Parathyroid adenoma (tissue), 2 donors: ENCODE data around the gene TMEM63C.

Source experiments
- H2AFZ ChIP-seq: fragments of 300-600 bp; sonication (generic); one replicate; pipeline ENCODE4 v1.7.0; 2017; ENCODE audit warnings: antibody characterized with exemption, mild to moderate bottlenecking
- H3K27ac ChIP-seq: fragments of 300-600 bp; sonication (generic); one replicate; pipeline ENCODE4 v1.7.0; 2017
- H3K27me3 ChIP-seq: fragments of 300-600 bp; sonication (generic); one replicate; pipeline ENCODE4 v1.7.0; 2017; ENCODE audit warnings: low read length; ENCODE audit not compliant: control insufficient read depth, insufficient read depth
- H3K36me3 ChIP-seq: fragments of 300-600 bp; sonication (generic); one replicate; pipeline ENCODE4 v1.7.0; 2017; ENCODE audit warnings: low read length; ENCODE audit not compliant: control insufficient read depth, insufficient read depth
- H3K4me1 ChIP-seq: fragments of 300-600 bp; sonication (generic); one replicate; pipeline ENCODE4 v1.7.0; 2017; ENCODE audit warnings: control low read depth
- H3K4me2 ChIP-seq: fragments of 300-600 bp; sonication (generic); one replicate; pipeline ENCODE4 v1.7.0; 2017; ENCODE audit warnings: low read length
- H3K4me3 ChIP-seq: fragments of 300-600 bp; sonication (generic); one replicate; pipeline ENCODE4 v1.7.0; 2017; ENCODE audit warnings: low read depth, low read length
- H3K79me2 ChIP-seq: fragments of 300-600 bp; sonication (generic); one replicate; pipeline ENCODE4 v1.7.0; 2017; ENCODE audit warnings: control low read depth
- H3K9ac ChIP-seq: fragments of 300-600 bp; sonication (generic); one replicate; pipeline ENCODE4 v1.7.0; 2017; ENCODE audit warnings: mild to moderate bottlenecking
- H3K9me3 ChIP-seq: fragments of 300-600 bp; sonication (generic); one replicate; pipeline ENCODE4 v1.7.0; 2017; ENCODE audit warnings: low read length; ENCODE audit not compliant: control insufficient read depth
- CTCF ChIP-seq: fragments of 300-600 bp; sonication (generic); IDR thresholded peaks from one replicate; pipeline ENCODE4 v1.7.0; 2017; ENCODE audit warnings: antibody characterized with exemption, mild to moderate bottlenecking
- donor health status: primary hyperparathyroidism.

TMEM63C gene

DNA sequence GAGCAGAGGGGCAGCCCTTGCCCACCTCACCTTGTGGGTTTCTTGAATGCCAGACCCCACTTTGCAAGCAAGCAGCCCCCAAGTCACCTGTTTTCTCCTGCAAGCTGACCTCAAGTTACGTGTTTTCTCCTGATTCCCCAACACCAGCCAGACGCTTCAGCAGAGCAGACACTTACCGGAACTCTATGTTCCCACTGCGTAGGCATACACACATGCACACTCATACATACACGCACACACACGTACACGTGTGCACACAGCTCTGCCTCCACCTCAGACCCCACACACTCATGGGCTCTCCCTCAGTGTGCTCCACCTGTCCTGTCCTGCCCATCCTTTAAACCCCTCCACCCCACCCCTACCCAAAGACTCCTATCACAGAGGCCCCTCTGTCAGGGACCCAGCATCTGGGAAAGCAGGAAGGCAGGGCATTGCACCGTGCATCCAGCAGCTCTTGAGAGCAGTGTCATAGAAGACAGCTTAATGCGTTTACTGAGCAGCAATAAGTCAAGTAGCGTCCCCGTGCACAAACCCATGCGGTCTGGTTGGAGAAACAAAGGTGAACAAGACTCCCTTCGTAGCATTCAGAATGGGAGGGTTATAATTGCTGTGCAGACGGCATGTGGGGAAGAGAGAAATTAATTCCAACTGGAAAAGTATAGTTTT lies 44.4 kb downstream of the TMEM63C start:
- no peak for TF ChIP-seq CTCF
- H3K27ac ChIP-seq, result no peak overlapping the region
- no peak overlapping the region for H3K4me3 ChIP-seq
- H3K4me2 ChIP-seq, result no peak overlapping the region
- H3K79me2 ChIP-seq, result no peaks in the 10 kb centered on the region
- H3K9ac ChIP-seq, result no peak overlapping the region
- H3K9me3 ChIP-seq, result no peaks in the 10 kb centered on the region
- H2AFZ ChIP-seq, result no peak overlapping the region
- no peaks in the 10 kb centered on the region for H3K36me3 ChIP-seq
- H3K27me3 ChIP-seq, result no peaks in the 10 kb centered on the region
- H3K4me1 ChIP-seq, result no peaks in the 10 kb centered on the region

DNA sequence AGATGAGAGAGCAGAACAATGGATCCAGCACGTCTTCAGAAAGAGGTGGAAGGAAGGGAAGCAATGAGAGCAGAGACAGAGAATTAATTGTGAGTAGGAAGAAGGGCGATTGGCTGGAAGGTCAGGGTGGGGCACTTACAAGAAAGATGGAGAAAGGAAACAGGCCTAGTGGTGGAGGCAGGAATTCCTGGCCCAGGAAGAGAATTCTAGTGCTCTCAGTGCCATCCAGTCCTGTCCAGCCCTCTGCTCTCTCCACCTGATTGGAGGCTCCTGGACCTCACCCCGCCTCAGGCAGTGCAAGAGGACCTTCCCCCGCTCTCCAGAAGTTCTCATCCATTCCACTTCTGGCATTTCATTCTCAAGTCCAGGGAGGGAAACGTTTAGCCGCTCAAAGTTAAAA lies 46.5 kb downstream of the TMEM63C start:
- Histone ChIP-seq H3K4me2 (no peak overlapping the region), H3K9ac (no peak overlapping the region), H3K36me3 (no peaks in the 10 kb centered on the region), H3K4me1 (no peaks in the 10 kb centered on the region), H3K27me3 (no peaks in the 10 kb centered on the region), H3K79me2 (no peaks in the 10 kb centered on the region), H3K27ac (no peak overlapping the region), H3K4me3 (no peak overlapping the region), H2AFZ (no peak overlapping the region), H3K9me3 (no peaks in the 10 kb centered on the region)
- TF ChIP-seq CTCF, result no peak

- Histone ChIP-seq H3K27ac (no peak overlapping the region), H3K4me1 (no peaks in the 10 kb centered on the region)
- TF ChIP-seq CTCF, result no peak
Observed at GRCh38 chr14:77230914-77231313, 49.3 kb downstream of the TMEM63C start.

GRCh38 chr14:77231721-77232120 lies 50.1 kb downstream of the TMEM63C start:
- H3K27me3 ChIP-seq, result no peaks in the 10 kb centered on the region
- no peaks in the 10 kb centered on the region for H3K9me3 ChIP-seq
- TF ChIP-seq CTCF, result no peak
- H3K9ac ChIP-seq, result no peak overlapping the region
- H2AFZ ChIP-seq, result no peak overlapping the region
- no peaks in the 10 kb centered on the region for H3K79me2 ChIP-seq
- H3K4me1 ChIP-seq, result no peaks in the 10 kb centered on the region
- H3K4me3 ChIP-seq, result no peak overlapping the region
- no peaks in the 10 kb centered on the region for H3K36me3 ChIP-seq
- no peak overlapping the region for H3K4me2 ChIP-seq
- no peak overlapping the region for H3K27ac ChIP-seq

More at GRCh38 chr14:77230914-77231313, 49.3 kb downstream of the TMEM63C start:
- H2AFZ ChIP-seq, result no peak overlapping the region
- H3K79me2 ChIP-seq, result no peaks in the 10 kb centered on the region
- no peaks in the 10 kb centered on the region for H3K9me3 ChIP-seq
- H3K27me3 ChIP-seq, result no peaks in the 10 kb centered on the region
- no peaks in the 10 kb centered on the region for H3K36me3 ChIP-seq
- H3K4me2 ChIP-seq, result no peak overlapping the region
- H3K4me3 ChIP-seq, result no peak overlapping the region
- H3K9ac ChIP-seq, result no peak overlapping the region

- Histone ChIP-seq H3K4me1 (no peaks in the 10 kb centered on the region), H2AFZ (no peak overlapping the region), H3K9me3 (no peaks in the 10 kb centered on the region), H3K79me2 (no peaks in the 10 kb centered on the region), H3K27ac (no peak overlapping the region), H3K27me3 (no peaks in the 10 kb centered on the region), H3K36me3 (no peaks in the 10 kb centered on the region), H3K4me2 (no peak overlapping the region), H3K9ac (no peak overlapping the region), H3K4me3 (no peak overlapping the region)
- TF ChIP-seq CTCF, result no peak
Observed at GRCh38 chr14:77236814-77237213, 55.2 kb downstream of the TMEM63C start.
